HG02970 (cell line): ENCODE results near the gene OR10A4.
"Not testable (repeated sequence)": the region's sequence is repeated elsewhere in the genome, so short reads cannot be mapped to it uniquely, and the experiment has no call there.

Experiments used
- ATAC-seq: cut with Tn5 transposase; IDR thresholded peaks from one replicate; pipeline ENCODE4 v1.9.1; 2021; ENCODE audit warnings: mild to moderate bottlenecking, moderate library complexity, moderate number of reproducible peaks; ENCODE audit not compliant: unreplicated experiment, low FRiP score

Gene OR10A4, protein sequence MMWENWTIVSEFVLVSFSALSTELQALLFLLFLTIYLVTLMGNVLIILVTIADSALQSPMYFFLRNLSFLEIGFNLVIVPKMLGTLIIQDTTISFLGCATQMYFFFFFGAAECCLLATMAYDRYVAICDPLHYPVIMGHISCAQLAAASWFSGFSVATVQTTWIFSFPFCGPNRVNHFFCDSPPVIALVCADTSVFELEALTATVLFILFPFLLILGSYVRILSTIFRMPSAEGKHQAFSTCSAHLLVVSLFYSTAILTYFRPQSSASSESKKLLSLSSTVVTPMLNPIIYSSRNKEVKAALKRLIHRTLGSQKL

DNA sequence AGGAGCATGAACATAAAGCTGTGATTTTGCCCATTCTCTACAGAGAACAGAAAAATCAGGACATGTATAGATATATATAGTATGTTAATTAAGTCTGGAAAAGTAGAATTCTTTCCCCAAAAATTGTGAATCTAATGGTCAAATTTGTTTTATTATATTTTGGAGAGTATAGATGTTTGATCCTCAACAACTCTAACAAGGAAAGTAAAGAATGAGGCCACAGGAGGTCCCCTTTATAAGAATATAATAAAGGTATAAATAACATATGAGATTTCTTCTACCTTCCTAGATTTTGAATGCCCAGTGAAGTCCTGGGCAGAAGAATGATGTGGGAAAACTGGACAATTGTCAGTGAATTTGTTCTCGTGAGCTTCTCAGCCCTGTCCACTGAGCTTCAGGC is at the start of gene OR10A4:
OR10A4 (plus strand) TSS at position 301 of the 400 bp plus-strand sequence; CDS start at position 324, 23 bp downstream.
- ATAC-seq: no peak

DNA sequence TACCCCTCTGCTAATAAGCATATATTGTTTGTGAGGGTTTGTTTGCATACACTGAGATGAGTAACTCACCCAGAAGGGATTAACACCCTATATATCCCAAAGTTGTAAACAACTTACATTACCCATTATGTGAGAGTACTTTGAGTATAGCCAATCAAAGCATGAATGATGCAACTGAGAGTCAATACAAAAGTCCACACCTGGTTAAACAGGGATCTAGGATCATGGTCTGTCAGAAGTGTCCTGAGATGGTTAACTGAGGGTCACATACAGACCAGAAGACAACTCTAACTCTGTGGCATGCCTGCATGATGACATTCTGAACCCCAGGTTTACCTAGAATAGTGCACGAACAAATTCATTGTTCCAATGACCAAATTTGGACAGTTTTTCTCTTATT is 48.3 kb upstream of the OR10A4 start:
- no peak for ATAC-seq

DNA sequence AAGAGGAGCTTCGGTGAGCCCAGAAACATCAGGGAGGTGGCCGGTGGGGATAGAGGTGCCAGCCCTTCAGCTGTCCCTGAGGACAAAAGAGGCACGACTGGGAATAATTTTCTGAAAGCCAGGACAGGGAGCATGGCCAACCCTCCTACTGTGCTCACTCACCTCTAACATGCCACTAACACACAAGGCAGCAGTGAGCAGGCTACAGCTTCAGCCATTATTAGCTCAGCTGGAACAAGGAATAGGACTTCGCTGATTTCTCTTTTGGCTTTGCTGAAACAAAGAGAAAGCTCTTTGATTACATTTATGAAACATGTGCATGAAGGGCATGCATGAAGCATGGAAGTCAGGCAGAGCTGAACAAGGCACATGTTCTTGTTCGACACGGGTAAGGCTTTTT is 43.1 kb upstream of the OR10A4 start:
- no peak for ATAC-seq

DNA sequence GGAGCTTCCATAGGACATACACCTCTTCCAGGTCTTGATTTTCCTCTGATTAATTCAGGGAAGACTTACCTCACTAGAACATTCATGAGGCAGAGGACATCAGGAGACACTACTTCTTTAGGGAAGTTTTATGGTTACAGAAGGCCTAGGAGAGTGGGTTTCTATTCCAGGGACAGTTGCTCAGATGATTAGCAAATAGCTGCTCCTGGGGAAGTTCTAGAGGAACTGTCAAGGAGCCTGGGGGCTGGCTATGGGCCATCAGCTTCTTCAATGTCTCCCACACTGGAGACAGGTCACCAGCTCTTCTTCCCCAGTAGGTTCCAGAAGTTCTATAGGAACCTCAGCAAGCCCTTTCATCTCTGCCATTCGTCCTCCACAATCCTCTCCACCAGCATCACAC is 42.4 kb upstream of the OR10A4 start:
- ATAC-seq: no peak

DNA sequence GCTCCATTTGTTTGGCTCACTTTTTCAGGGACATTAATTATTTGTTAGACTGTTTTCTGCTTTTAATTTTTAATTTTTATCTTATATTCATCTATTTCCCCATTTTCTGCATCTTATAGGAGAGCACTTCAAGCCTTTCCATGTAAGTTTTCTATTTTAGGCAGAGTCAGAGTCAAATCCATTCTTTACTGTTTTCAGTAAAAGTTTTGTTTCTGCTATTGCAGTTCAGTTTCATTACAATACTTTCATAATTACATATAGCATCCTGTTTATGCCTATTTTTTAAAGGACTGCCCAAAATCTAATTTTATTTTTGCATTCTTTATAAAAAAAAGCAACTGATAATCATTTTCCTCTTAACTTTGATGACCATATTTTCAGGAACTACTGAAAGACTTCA is 34.7 kb upstream of the OR10A4 start:
- ATAC-seq: no peak

DNA sequence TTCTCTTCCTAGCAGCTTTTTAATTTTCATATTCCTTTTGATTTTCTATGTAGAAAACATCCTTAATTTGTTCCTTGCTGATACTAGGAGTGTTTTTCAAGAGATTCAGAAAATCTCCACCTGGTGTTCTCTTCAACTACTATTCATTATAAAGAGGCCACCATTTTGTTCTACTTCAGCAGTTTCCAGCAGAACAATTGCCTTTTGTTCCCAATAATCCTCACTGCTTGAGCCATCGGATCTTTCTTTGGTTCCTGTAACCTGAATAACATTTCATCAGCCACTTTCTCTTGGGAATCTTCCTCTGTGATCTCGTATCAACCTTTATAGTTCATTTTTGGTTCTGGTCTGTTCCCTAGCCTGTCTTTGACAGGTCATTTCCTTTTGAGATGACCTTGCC is 32.8 kb upstream of the OR10A4 start:
- ATAC-seq: no peak

DNA sequence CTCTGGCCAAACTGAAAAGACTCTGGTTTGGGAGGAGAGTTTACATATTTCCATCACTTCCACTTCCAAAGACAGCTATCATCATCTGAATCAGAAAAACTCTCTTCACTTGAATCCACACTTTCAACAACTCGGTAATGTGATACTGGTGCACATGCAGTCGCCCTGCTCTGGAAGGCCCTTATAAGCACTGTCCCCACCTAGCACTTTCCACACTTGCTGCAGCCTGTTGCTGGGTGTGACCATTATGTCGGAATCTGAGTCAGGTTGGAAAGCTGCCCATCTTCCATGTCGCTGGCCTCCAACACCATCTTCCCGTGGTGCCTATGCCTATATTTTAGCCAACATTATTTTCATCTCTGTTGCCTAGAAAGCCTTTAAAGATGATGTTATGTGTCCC is 32.1 kb upstream of the OR10A4 start:
- ATAC-seq: no peak

DNA sequence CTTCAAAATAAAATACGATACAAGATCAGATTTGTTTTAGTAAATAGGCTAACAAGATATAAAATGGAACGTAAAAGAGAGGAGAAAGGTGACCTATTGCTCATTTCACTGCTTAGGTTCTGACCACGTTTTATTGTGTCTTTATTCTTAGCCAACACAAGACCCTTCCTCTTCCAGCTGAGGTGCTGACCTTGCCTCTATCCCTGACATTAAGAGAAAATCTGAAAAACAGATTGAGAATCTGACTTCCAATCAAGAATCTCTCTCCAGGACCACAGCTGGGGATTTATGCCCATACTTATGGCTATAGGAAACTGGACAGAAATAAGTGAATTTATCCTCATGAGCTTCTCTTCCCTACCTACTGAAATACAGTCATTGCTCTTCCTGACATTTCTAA is 31.0 kb upstream of the OR10A4 start, which contains the start of gene OR10A5:
OR10A5 (plus strand) TSS at position 301 of the 400 bp plus-strand sequence; CDS start at position 301, 0 bp downstream.
- ATAC-seq: no peak

DNA sequence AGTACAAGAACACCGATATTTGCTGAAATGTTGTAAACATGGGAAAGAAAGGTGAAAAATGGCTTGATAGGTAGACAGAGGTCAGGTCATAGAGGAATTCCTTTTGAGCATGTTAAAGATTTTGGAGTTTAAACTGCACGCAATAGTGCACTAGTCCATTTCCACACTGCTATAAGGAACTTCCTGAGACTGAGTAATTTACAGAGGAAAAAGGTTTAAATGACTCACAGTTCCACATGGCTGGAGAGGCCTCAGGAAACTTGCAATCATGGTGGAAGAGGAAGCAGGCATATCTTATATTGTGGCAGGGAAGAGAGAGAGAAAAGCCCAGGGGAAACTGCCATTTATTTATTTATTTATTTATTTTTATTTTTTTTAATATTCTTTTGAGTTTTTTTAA is 25.9 kb upstream of the OR10A4 start:
- no peak for ATAC-seq

DNA sequence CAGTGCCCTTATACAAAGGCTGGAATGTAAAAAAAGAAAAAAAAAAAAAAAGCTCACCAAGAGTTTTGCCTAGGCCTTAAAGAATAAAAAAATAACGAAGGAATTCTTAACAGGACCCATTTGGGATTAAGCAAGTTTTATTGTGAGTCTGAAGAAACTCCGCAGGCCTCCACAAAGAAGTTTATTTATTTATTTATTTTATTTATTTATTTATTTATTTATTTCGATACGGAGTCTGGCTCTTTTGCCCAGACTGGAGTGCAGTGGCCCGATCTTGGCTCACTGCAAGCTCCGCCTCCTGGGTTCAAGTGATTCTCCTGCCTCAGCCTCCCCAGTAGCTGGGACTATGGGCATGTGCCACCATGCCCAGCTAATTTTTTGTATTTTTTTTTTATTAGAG is 21.6 kb upstream of the OR10A4 start:
- not testable (repeated sequence) for ATAC-seq

DNA sequence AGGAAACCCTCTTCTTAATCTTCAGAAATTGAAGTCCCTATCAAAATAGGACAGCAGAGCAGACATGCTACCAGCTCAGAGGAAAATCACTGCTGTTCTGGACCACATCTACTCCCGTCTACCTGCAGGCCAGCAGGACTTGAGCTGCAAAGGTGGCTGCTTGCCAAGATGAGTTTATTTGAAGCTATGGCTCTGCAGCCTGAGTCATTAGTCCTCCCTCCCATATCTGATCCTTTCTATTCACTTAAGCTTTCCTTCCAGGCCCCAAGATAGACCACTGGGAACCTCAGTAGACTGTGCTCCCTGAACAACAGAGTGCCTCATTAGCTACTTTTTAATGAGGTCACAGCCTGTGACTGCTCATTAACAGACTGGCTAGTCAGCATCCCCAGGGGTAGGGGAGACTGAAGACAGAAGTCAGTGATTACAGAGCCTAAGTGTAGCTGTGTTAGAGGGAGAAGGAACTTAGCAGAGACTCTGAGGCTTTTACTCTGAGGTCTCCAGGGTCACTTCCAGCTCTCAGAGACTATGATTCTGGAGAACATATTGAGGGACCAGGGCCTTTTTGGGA is 20.4 kb upstream of the OR10A4 start:
- ATAC-seq: no peak

DNA sequence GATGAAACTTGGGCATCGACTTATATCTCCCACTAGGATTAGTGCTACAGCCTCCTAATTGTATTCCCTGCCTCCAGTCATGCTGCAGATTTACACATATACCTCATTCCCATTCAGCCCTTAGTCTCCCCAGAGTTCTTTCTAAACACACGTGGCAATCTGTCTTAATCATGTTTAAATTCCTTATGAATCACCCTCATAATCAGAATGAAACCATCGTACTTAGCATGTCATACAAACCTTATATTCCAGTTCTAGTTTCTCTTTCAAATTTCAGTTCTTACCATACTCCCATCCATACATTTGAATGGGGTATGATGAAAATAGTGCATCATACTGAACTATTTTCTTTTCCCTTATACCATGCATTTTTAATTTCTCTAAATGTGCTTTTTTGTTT is 19.6 kb upstream of the OR10A4 start:
- no peak for ATAC-seq

DNA sequence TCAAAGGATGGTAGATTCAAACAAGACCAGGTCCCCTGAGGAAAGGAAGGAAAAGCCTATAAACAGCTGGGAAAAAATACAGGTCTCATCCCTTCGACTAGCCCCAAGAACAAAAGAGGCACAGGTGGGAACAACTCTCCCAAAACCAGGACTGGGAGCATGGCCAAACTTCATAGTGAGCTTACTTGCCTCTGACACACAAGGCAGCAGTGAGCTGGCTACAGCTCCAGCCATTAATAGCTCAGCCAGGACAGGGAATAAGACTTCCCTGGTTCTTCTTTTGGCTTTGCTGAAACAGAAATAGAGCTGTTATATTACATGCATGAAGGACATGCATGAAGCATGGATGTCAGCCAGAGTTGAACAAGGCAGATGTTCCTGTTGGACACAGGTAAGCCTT is 13.5 kb upstream of the OR10A4 start, which contains the start of gene OR10A2:
OR10A2 (plus strand) TSS at position 97 of the 400 bp plus-strand sequence. CDS start 6,698 bp downstream, outside the sequence.
- ATAC-seq: no peak

DNA sequence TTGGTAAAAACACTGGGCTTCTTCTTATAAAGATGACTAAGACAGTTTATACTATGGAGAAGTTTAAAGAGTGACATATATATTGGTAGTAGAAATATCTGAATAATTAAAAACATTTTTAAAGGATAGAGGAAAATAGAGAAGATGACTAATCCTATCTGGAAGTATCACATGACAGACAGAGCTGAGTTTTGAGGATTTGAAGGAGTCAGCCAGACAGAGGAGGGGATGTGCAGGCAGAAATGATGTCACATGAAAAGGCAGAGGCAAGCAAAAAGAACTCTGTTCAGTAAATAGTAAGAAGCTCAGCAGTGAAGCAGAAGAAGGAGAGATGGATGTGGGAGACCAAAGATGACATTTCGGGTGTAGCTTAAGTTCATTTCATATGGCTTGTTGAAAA is 12.0 kb upstream of the OR10A4 start:
- ATAC-seq: no peak

DNA sequence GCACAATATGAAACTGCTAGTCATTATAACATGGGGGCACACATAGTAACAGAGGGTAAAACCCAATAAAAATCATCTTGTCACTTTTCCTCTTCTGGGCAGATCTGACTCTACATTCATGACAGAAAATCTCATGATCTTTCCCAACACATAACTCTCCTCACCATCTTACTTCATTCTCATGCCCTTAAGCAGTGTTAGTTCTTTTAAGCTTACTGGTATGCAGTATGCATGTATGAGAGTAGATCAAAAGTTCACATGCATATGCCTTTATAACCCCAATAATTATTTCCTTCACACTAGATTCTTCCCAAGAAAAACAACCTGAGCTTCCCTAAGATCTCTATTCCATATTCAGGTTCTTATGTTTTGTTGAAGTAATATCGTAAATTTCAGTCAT is 5.1 kb upstream of the OR10A4 start:
- no peak for ATAC-seq

DNA sequence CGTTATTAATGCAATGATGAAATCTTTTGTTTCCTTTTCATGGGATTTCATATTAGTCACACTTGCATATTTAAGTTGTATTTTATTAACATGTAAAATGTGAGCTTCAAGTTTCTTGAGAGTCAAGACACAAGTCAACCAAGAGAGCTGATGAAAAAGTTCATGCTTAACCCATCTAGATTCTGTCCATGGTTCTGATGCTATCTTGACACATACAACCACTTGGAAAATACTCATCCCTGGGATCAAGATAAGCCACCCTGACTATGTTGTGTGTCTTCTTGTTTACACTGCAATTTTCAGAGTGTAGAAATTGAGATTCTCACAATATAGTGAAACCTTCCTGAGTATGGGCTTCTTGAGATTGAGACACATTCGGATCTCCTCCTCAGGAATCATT is 664 bp upstream of the OR10A4 start:
- no peak for ATAC-seq

DNA sequence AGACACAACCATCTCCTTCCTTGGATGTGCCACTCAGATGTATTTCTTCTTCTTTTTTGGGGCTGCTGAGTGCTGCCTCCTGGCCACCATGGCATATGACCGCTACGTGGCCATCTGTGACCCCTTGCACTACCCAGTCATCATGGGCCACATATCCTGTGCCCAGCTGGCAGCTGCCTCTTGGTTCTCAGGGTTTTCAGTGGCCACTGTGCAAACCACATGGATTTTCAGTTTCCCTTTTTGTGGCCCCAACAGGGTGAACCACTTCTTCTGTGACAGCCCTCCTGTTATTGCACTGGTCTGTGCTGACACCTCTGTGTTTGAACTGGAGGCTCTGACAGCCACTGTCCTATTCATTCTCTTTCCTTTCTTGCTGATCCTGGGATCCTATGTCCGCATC is 489 bp downstream of the OR10A4 start:
- ATAC-seq: no peak

DNA sequence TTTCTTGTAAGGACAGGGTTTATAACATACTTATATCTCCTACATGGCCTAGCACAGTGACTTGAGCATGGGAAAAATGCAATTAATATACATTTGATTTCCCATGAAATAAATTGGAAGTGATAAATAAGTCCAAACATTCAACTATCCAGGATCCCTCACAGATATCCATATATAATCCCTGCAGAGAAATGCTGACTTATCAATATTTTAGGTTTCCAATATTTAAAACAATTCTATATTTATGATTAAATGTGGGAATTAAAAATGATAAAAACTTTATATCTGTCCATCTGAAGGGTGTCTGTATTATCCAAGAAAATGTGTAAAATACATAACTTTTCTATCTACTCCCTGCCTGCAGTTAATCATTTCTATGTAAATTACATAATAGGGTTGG is 6.3 kb downstream of the OR10A4 start:
- ATAC-seq: no peak

DNA sequence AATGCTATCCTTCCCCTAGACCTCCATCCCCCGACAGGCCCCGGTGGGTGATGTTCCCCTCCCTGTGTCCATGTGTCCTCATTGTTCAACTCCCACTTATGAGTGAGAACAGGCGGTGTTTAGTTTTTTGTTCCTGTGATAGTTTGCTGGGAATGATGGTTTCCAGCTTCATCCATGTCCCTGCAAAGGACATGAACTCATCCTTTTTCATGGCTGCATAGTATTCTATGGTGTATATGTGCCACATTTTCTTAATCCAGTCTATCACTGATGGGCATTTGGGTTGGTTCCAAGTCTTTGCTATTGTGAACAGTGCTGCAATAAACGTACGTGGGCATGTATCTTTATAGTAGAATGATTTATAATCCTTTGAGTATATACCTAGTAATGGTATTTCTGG is 11.3 kb downstream of the OR10A4 start:
- ATAC-seq: not testable (repeated sequence)

DNA sequence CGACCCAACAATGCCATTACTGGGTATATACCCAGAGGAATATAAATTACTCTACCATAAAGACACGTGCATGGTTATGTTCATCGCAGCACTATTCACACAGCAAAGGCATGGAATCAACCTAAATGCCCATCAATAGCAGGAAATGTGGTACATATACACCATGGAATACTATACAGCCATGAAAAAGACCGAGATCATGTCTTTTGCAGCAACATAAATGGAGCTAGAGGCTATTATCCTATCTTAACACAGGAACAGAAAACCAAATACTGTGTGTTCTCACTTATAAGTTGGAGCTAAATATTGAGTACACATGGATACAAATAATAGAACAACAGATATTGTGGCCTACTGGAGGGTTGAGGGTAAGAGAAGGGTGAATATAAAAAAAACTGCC is 12.4 kb downstream of the OR10A4 start:
- no peak for ATAC-seq

DNA sequence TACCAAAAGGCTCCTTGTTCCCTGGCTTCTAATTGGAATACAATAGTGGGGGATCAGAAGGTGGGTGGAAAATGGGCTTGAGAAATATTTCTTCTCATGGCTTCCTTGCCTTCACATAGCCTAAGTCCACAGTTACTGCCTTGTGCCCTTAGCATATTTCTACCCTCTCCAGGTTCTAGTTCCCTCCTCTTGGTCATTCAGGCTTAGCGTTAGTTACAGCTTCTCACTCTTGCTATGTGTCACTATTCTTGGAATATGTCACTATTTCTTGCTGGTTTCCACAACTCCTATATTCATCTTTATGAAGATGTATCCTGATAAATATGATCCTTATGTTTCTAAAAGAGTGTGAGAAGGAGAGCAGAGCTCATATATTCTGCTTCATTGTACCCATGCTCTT is 13.4 kb downstream of the OR10A4 start:
- ATAC-seq: no peak

DNA sequence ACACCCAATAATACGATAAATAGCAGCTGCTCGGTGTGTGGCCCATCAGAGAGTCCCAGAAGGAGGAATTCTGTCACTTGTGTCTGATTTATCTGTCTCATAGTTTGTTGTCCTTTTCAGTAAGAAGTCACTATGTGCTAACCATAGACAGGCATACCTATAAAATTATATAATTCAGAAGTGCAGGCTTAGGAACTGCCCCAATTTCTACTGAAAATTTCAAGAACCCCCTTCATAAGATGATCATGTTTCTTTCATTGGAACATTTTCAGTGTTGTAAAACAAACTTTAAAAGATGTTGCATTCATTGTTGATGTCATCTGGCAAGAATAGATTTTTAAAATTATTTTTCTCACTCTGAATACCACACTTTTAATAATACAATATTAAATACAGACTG is 16.0 kb downstream of the OR10A4 start, which contains the start of gene OR2D2:
OR2D2 (minus strand) TSS at position 101 of the 400 bp plus-strand sequence; CDS start at position 101, 0 bp downstream.
- ATAC-seq: no peak
